Ishikawa (cell line): ENCODE data around the gene STK39.

Experiments
- CEBPB ChIP-seq: IDR thresholded peaks from 2 replicates; pipeline ENCODE4 v1.6.1; 2012
- CREB1 ChIP-seq: IDR thresholded peaks from 2 replicates; pipeline ENCODE4 v1.6.1; 2012; ENCODE audit warnings: low read depth
- EGR1 ChIP-seq: IDR thresholded peaks from 2 replicates; pipeline ENCODE4 v1.6.1; 2012
- EP300 ChIP-seq: IDR thresholded peaks from 2 replicates; pipeline ENCODE4 v1.6.1; 2012; ENCODE audit warnings: borderline replicate concordance
- RAD21 ChIP-seq: IDR thresholded peaks from 2 replicates; pipeline ENCODE4 v1.6.1; 2012; ENCODE audit warnings: low read depth
- TAF1 ChIP-seq: IDR thresholded peaks from 2 replicates; pipeline ENCODE4 v1.6.1; 2012; ENCODE audit warnings: low read depth, mild to moderate bottlenecking
- TCF12 ChIP-seq: IDR thresholded peaks from 2 replicates; pipeline ENCODE4 v1.6.1; 2012; ENCODE audit warnings: low read depth
- TEAD4 ChIP-seq: IDR thresholded peaks from 2 replicates; pipeline ENCODE4 v1.6.1; 2012
- YY1 ChIP-seq: IDR thresholded peaks from 2 replicates; pipeline ENCODE4 v1.6.1; 2012; ENCODE audit warnings: low read depth
- TF ChIP-seq, protein P1 (sequence below): IDR thresholded peaks from 2 replicates; pipeline ENCODE4 v1.6.1; 2012
- TF ChIP-seq, protein P2 (sequence below): IDR thresholded peaks from 2 replicates; pipeline ENCODE4 v1.6.1; 2012; ENCODE audit warnings: low read depth, mild to moderate bottlenecking

DNA sequence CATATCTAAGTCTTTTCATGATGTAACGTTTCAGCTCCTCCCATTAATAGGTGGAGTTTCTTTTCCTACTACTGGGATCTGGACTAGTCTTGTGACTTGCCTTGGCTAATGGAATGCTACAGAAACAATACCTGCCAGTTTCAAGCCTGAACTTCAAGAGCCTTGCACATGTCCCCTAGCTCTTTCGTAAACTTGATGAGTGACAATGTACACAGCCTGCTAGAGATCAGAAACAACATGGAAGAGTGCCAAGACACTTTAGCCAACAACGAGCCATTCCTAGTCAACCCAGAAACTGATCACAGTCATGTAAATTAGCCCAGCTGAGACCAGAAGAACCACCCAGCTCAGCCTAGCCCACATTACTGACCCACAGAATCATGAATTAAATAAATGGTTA lies 24.8 kb upstream of the STK39 start:
- TF ChIP-seq EP300 (no peak), EGR1 (no peak), CREB1 (no peak), TAF1 (no peak), RAD21 (no peak), TCF12 (no peak), YY1 (no peak), CEBPB (no peak), TEAD4 (no peak)
- TF ChIP-seq, protein P1, sequence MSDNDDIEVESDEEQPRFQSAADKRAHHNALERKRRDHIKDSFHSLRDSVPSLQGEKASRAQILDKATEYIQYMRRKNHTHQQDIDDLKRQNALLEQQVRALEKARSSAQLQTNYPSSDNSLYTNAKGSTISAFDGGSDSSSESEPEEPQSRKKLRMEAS = no peak
- TF ChIP-seq, protein P2, sequence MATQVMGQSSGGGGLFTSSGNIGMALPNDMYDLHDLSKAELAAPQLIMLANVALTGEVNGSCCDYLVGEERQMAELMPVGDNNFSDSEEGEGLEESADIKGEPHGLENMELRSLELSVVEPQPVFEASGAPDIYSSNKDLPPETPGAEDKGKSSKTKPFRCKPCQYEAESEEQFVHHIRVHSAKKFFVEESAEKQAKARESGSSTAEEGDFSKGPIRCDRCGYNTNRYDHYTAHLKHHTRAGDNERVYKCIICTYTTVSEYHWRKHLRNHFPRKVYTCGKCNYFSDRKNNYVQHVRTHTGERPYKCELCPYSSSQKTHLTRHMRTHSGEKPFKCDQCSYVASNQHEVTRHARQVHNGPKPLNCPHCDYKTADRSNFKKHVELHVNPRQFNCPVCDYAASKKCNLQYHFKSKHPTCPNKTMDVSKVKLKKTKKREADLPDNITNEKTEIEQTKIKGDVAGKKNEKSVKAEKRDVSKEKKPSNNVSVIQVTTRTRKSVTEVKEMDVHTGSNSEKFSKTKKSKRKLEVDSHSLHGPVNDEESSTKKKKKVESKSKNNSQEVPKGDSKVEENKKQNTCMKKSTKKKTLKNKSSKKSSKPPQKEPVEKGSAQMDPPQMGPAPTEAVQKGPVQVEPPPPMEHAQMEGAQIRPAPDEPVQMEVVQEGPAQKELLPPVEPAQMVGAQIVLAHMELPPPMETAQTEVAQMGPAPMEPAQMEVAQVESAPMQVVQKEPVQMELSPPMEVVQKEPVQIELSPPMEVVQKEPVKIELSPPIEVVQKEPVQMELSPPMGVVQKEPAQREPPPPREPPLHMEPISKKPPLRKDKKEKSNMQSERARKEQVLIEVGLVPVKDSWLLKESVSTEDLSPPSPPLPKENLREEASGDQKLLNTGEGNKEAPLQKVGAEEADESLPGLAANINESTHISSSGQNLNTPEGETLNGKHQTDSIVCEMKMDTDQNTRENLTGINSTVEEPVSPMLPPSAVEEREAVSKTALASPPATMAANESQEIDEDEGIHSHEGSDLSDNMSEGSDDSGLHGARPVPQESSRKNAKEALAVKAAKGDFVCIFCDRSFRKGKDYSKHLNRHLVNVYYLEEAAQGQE = no peak
